SK-N-SH treated with all-trans-retinoic acid at 6 μM for 48 hours (cell line): Measurements from ENCODE around the gene GPR12.

ENCODE experiments used
- BACH2 ChIP-seq: fragments of 250-450 bp; sonication (Bioruptor Pico); IDR thresholded peaks from 2 replicates; pipeline ENCODE4 v1.9.0; 2021; ENCODE audit warnings: mild to moderate bottlenecking, borderline replicate concordance
- ZNF565 ChIP-seq: fragments of 450-650 bp; formaldehyde crosslinking; conservative IDR thresholded peaks from 2 replicates; pipeline ENCODE4 v1.5.0; 2020; ENCODE audit warnings: low read depth, mild to moderate bottlenecking, moderate library complexity
- TF ChIP-seq, protein P1 (sequence below): fragments of 250-450 bp; sonication (Bioruptor Pico); IDR thresholded peaks from 2 replicates; pipeline ENCODE4 v1.8.0; 2020; ENCODE audit warnings: mild to moderate bottlenecking, moderate library complexity, borderline replicate concordance
- TF ChIP-seq, protein P2 (sequence below): fragments of 250-450 bp; sonication (Bioruptor Pico); IDR thresholded peaks from 2 replicates; pipeline ENCODE4 v1.5.1; 2021; ENCODE audit warnings: mild to moderate bottlenecking, moderate library complexity

DNA sequence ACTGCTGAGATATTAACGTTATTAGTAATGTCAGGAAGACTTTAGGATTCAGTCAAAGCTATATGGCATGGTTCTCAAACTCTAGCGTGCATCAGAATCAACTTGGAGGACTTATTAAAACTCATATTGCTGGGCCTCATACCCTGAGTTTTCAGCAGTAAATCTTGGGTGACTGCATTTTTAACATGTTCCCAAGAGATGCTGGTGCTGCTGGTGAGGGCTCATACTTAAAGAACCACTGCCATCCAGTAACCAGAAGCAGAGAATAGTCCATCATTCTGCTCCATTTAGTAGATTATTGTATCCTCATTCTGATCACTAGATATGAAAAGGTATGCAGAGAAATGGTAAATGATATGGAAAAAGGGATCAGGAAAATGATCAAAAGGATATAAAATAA lies 7.9 kb downstream of the GPR12 start:
- TF ChIP-seq, protein P1, sequence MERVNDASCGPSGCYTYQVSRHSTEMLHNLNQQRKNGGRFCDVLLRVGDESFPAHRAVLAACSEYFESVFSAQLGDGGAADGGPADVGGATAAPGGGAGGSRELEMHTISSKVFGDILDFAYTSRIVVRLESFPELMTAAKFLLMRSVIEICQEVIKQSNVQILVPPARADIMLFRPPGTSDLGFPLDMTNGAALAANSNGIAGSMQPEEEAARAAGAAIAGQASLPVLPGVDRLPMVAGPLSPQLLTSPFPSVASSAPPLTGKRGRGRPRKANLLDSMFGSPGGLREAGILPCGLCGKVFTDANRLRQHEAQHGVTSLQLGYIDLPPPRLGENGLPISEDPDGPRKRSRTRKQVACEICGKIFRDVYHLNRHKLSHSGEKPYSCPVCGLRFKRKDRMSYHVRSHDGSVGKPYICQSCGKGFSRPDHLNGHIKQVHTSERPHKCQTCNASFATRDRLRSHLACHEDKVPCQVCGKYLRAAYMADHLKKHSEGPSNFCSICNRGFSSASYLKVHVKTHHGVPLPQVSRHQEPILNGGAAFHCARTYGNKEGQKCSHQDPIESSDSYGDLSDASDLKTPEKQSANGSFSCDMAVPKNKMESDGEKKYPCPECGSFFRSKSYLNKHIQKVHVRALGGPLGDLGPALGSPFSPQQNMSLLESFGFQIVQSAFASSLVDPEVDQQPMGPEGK (CRISPR knock-in tag), result no peak
- TF ChIP-seq BACH2 (CRISPR knock-in tag) (no peak), ZNF565 (CRISPR knock-in tag) (no peak)
- TF ChIP-seq, protein P2, sequence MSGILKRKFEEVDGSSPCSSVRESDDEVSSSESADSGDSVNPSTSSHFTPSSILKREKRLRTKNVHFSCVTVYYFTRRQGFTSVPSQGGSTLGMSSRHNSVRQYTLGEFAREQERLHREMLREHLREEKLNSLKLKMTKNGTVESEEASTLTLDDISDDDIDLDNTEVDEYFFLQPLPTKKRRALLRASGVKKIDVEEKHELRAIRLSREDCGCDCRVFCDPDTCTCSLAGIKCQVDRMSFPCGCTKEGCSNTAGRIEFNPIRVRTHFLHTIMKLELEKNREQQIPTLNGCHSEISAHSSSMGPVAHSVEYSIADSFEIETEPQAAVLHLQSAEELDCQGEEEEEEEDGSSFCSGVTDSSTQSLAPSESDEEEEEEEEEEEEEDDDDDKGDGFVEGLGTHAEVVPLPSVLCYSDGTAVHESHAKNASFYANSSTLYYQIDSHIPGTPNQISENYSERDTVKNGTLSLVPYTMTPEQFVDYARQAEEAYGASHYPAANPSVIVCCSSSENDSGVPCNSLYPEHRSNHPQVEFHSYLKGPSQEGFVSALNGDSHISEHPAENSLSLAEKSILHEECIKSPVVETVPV, result no peak
